HG03135 (cell line): ENCODE results near the gene CBLN1.

Experiments used
- ATAC-seq: cut with Tn5 transposase; IDR thresholded peaks from one replicate; pipeline ENCODE4 v1.9.1; 2021; ENCODE audit warnings: mild to moderate bottlenecking, moderate library complexity; ENCODE audit not compliant: unreplicated experiment

CBLN1 gene

DNA sequence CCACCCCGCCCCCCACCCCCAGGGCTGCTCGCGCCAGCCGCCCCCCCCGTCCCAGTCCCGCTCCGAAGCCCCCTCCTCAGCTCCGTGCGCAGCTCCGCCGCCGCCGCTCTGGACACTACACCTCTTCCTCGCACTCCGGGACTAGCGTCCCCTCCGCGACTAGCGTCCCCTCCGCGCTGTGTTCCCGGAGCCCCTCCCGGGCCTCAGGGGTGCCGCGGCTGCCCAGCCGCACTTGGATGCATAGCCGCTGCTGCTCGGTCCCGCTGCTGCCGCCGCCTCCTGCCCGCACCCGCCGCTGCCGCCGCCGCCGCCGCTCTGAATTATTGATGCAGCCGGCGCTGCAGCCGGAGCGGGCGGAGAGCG lies at the start of gene CBLN1:
Gene CBLN1 (minus strand): TSS at position 359 of the 363 bp plus-strand sequence. CDS start 373 bp downstream, outside the sequence.
- no peak for ATAC-seq

GRCh38 chr16:49330562-49331201 lies 49.0 kb upstream of the CBLN1 start:
- ATAC-seq: no peak

DNA sequence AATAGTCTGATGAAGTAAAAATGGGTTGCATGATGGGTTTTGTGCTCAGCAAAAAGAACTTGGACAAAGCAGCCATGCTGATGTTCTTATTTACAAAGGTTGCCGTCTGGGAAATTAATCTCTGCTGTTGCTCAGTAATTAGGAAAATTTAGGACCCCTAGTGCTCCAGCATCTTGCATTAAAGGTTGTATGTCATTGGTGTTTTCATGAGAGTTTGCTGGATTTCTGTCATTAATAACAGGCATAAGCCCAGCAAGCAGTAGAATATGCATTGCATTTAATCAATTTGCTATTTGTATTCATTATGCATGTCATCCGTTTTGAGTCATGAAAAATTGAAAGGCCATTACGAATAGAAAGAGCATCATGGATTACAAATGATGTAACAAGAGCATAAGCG lies 46.7 kb upstream of the CBLN1 start:
- ATAC-seq: no peak

DNA sequence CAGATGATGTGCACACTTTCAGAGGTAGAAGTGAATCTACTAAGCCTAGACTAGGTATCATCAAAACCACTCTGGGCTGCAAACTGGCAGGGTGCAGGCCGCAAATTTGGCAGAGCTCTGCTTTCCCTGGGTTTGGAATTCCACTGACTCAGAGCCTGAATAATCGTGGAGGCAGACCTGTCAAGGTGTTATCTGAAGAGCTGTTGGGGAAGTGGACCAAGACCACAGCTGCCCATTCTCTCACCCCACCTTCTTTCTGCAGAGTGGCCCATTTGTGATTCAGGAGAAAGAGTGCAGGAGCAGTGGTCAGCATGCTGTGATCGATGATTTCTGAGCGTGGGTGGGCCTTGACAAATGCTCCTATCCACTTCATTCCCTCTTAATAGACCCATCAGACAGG lies 45.8 kb upstream of the CBLN1 start:
- no peak for ATAC-seq

DNA sequence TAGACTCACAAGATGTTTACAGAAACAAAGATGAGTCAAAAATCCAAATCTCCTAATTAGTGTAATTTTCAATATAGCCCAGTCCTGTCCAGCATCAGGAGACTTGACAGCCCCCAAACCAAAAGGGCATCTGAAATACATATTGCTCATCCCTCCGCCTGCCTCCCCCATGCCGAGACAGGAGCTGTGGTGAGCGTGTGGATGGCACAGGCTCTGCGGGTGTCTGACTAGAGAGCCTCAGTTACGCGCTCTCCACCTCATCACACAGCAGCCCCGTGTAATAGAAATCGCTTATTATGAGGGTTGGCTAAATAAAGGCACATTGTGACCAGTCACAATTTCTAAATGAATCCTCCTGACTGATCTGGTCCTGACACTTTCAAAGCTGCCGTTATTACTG lies 43.1 kb upstream of the CBLN1 start:
- ATAC-seq: no peak

DNA sequence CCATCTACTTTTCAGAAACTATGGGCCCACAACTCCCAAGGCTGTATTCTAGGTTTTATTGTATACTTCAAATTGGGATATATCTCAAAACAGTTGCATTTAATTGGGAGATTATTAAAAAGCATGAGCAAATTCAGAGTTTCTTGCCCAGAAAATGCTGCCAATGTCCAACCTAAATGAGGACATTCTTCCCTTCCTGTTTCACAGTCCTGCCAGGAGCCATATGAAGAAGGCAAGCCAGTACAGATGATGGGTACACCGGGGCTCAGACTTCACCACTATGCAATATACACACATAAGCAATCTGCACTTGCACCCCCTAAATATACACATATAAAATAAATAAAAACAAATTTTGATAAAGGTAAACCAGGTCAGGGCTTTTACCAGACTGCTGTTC lies 34.0 kb upstream of the CBLN1 start:
- no peak for ATAC-seq

DNA sequence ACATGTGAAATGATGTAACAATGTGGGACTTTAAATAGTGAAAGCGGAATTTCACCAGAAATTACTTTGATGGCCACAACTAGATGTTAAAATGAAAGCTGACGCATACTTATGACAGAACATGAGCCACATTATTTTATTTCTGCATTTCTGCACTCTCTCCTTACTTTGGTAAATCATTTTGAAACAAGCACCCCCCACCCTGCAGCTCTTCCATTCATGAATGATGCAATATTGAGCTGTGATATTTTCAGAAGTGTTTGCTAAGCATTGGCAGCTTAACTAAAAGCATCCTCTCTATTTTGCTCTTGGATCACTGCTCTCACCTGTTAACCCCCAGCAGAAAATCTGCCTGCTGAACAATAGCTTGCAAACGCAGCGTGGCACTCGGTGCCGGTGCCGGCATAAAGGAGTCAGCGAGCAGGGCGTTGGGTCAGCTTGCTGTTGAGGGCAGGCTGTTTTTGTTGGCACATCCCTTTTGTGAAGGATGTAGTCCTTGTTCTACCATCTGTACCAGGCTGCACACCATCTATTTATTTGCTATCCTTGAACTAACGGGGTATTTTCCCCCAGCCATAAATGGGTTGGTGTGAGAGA lies 30.8 kb upstream of the CBLN1 start:
- ATAC-seq: no peak

DNA sequence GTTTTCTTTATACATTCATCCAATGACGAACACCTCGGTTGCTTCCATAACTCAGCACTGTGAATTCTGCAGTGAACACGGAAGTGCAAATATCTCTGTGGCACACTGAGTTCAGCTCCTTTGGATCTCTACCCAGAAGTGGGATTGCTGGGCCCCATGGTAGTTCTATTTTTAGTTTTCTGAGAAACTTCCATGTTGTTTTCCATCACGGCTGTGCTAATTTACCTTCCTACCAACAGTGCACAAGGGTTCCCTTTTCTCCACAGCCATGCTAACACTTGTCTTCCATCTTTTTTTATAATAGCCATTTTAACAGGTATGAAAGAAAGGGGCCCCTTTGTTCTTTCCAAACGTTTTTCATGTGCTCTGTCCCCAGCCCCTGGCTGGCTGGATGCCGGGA lies 30.2 kb upstream of the CBLN1 start:
- ATAC-seq: no peak

DNA sequence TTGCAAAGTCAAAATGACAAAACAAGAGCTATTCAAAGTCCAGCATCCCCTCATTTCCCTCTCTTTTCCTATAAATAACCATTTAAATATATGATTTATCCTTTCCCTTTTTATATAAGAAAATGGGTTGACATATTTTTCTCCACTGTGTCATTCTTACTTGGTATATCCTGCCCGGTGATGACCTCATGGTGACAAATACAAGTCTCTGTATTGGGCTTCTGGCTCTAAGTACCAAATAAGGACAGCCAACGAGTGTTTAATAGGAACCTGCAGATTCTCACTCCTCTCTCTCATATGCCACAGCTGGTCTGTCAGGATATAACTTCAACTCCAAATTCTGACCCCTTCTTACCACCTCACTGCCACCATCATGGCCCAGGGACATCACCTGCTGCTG lies 25.5 kb upstream of the CBLN1 start:
- no peak for ATAC-seq

GRCh38 chr16:49305406-49305805 lies 23.8 kb upstream of the CBLN1 start:
- ATAC-seq: no peak

GRCh38 chr16:49292413-49292812 lies 10.8 kb upstream of the CBLN1 start:
- ATAC-seq: no peak

DNA sequence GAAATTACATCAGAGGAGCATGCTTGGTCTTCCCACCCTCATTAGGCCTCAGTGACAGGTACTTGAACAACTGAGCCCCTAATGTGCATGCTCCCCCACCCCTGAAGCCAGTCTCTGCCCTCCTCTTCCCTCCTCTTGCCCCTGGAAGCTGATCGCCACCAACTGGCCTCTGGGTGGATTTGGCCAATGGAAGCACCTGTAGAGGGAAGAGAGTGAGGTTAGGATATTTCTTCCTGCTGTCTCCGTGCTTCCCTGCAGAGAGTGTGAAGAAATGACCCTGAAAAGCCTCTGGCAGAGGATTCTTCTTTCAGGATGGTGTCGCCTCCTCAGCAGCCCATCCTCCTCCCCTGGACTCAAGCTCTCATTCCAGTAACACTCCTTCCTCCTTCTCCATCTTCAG lies 5.9 kb upstream of the CBLN1 start:
- ATAC-seq: no peak

DNA sequence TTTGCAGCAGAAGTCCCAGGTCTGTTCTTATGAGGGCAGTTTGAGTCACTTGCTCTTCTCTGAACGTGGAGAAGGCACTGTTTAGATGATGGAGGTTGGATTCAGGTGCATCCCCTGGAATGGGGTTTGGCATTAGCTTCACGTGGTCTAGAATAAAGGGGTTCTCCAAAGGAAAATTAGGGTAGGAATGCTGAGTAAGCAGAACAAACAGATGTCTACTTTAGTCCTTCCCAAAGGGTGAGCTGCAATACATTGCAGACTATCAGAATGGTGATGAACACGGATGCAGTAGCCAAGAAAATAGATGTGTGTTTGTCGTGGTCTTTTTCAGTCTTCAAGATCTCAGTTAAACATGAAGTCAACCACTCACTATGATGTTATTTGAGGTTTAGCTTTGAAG lies 3.3 kb upstream of the CBLN1 start:
- no peak for ATAC-seq

DNA sequence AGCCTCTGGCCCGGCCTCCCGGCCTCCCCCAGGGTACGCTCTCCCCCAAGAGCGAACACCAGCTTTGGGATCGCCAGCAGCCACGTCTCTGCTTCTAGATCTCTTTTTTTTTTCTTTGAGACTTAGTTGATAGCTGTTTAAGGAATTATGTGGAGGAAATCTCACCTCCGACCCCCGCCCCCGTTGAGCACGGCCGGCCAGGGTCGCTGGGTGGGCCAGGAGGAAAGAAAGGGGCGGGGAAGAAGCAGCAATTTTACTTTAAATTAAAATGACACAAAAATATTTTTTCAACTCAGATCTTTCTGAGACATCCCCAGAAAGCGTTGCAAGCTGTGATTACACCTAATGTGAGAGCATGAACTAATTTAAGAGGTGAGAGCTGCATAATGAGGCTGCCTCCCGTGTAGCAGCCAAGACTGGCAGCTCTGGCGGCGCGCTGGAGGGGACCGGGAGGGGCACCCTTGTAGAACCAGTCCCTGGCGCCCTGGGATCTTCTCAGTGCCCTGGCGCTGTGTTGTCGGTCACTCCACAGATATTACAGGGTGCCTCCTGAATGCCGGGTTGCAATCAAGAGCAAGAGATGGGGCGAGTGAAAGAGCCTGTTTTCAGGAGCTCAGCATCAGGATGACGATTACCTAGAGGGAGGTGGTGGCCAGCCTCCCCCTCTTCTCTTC lies 1.9 kb upstream of the CBLN1 start:
- ATAC-seq: no peak

DNA sequence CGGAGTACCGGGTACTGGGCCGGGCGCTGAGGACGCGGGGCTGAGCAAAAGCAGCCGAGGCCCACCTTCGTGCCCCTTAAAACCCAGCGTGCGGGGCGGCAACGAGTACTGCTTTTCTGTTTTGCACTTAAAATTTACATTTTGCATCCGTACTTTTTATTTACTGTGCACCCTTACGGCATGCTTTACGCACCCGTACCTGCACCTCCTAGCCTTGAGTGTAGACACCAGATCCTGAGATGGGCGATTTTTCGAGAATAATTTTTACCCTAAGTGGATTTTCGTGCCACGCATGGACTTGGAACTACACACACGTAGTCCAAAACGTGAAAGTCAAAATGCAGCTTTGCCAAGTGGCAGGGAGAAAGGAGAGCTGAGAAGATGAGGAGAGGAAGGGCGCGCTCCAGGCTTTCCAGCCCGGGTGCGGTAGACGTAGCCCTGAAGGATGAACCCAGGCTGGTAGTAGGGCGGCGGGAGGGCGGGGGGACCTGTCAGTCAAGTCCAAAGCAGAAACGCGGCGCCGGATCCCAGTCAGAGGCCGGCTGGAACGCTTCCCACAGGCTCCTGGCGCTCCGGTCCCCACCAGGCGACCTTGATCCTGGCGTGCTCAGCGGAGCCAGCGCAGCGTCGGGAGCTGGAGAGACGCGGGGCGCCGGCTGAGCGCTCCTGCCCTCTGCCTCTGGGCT lies 1.2 kb upstream of the CBLN1 start:
- no peak for ATAC-seq

GRCh38 chr16:49281843-49282642 lies 405 bp upstream of the CBLN1 start:
- peak; percentile 82 for ATAC-seq

- ATAC-seq: no peak
Measured at GRCh38 chr16:49280841-49281371, 732 bp downstream of the CBLN1 start.

- ATAC-seq: no peak
Measured at GRCh38 chr16:49280105-49280741, 1.4 kb downstream of the CBLN1 start.

- ATAC-seq: no peak
Measured at GRCh38 chr16:49278944-49279725, 2.5 kb downstream of the CBLN1 start.

DNA sequence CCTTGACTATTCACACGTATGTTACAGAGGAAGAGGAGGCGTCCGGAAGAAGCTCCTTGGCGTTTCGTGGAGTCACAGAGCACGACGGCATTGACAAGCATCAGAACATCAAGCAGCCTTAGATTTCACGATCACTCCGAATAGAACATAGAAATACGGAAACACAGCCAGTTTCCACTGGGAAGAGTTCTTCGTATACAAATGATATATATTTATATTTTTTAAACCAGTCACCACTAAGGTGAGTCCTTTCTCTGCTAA lies 3.1 kb downstream of the CBLN1 start:
- ATAC-seq: no peak
